HG02852 (cell line): ENCODE measurements around the gene ST3GAL4.

Experiments used
- ATAC-seq: cut with Tn5 transposase; IDR thresholded peaks from one replicate; pipeline ENCODE4 v1.9.1; 2021; ENCODE audit warnings: mild to moderate bottlenecking, moderate library complexity; ENCODE audit not compliant: unreplicated experiment

Gene ST3GAL4

GRCh38 chr11:126403022-126403581 is 47.6 kb downstream of the ST3GAL4 start:
- ATAC-seq, result no peak

- ATAC-seq, result peak; percentile 97
Observed at GRCh38 chr11:126403658-126404057, 48.2 kb downstream of the ST3GAL4 start.

GRCh38 chr11:126404367-126404766 is 48.9 kb downstream of the ST3GAL4 start:
- ATAC-seq, result no peak

GRCh38 chr11:126405374-126405773 is 49.9 kb downstream of the ST3GAL4 start:
- no peak for ATAC-seq

GRCh38 chr11:126405906-126406305 is 50.4 kb downstream of the ST3GAL4 start:
- no peak for ATAC-seq

- ATAC-seq, result no peak
Observed at GRCh38 chr11:126406368-126406767, 50.9 kb downstream of the ST3GAL4 start.

GRCh38 chr11:126407101-126407521 is 51.6 kb downstream of the ST3GAL4 start:
- ATAC-seq, result no peak

- ATAC-seq, result no peak
Observed at GRCh38 chr11:126407682-126408288, 52.3 kb downstream of the ST3GAL4 start.

GRCh38 chr11:126408496-126408895 is 53.0 kb downstream of the ST3GAL4 start:
- ATAC-seq, result no peak

GRCh38 chr11:126408901-126409619 is 53.6 kb downstream of the ST3GAL4 start:
- no peak for ATAC-seq

GRCh38 chr11:126409620-126409985 is 54.1 kb downstream of the ST3GAL4 start:
- no peak for ATAC-seq

GRCh38 chr11:126410649-126411048 is 55.2 kb downstream of the ST3GAL4 start:
- ATAC-seq, result no peak

GRCh38 chr11:126411971-126412381 is 56.5 kb downstream of the ST3GAL4 start:
- no peak for ATAC-seq

GRCh38 chr11:126413426-126413825 is 57.9 kb downstream of the ST3GAL4 start:
- no peak for ATAC-seq

GRCh38 chr11:126413843-126414405 is 58.4 kb downstream of the ST3GAL4 start:
- ATAC-seq, result no peak

- ATAC-seq, result no peak
Observed at GRCh38 chr11:126414615-126415014, 59.1 kb downstream of the ST3GAL4 start.

GRCh38 chr11:126415128-126415527 is 59.6 kb downstream of the ST3GAL4 start:
- ATAC-seq, result no peak

GRCh38 chr11:126415669-126416420 is 60.4 kb downstream of the ST3GAL4 start:
- ATAC-seq, result no peak

GRCh38 chr11:126416542-126417090 is 61.1 kb downstream of the ST3GAL4 start:
- peak; percentile 70 for ATAC-seq

- no peak for ATAC-seq
Observed at GRCh38 chr11:126417091-126417862, 61.8 kb downstream of the ST3GAL4 start.
